A549 (cell line): ENCODE results near the gene FOXR1. TPM values are rescaled to one million over a fixed set of nuclear protein-coding genes. Genes with fewer than 3 reads are reported as not detected.
A peak's percentile ranks its signal among the peaks of the same experiment; 100 is the strongest.

ENCODE experiments used
- ATAC-seq, 2 experiments: fragments of 200-7000 bp in 1 of 2; fragments of >200 bp in 1 of 2; cut with Nextera tagmentation in 1 of 2; cut with Tn5 transposase in 1 of 2; 3 replicates each; pipeline versions ENCODE4 v1.8.0 to v1.9.1; 2018 to 2020; ENCODE audit warnings: mild to moderate bottlenecking in 1 of 2, moderate library complexity in 1 of 2
- CTCF ChIA-PET: fragments of 300-600 bp; sonication (Branson Sonifier 250); formaldehyde crosslinking; extraction: SDS; loops from one replicate; lab custom pipeline; 2021; ENCODE audit warnings: antibody characterized with exemption, inconsistent platforms; lab: Yijun Ruan, JAX
- POLR2A ChIA-PET: fragments of 350-600 bp; formaldehyde crosslinking; extraction: SDS; loops from one replicate; lab custom pipeline; 2021; ENCODE audit warnings: antibody characterized with exemption, inconsistent platforms; lab: Yijun Ruan, JAX
- DNase-seq, 2 experiments: peaks; one replicate each; pipeline versions ENCODE4 v3.0.0 to v3.0.0-alpha.2; 2011 to 2016; ENCODE audit warnings: low read depth in 1 of 2, low spot score in 1 of 2
- FAIRE-seq: peaks from 2 replicates; lab custom pipeline; 2011; peaks lifted over from hg19 to GRCh38; lab: Jason Lieb, UNC
- H3K27ac ChIP-seq, 2 experiments: fragments of >200 bp; sonication (Bioruptor Twin); formaldehyde crosslinking; 3 replicates each; pipeline ENCODE4 v1.5.1; 2016 to 2017
- H3K4me1 ChIP-seq: fragments of >200 bp; sonication (Bioruptor Twin); formaldehyde crosslinking; 3 replicates; pipeline ENCODE4 v1.6.1; 2016
- H3K4me2 ChIP-seq: fragments of >200 bp; sonication (Bioruptor Twin); formaldehyde crosslinking; 3 replicates; pipeline ENCODE4 v1.6.1; 2016
- H3K4me3 ChIP-seq: fragments of >200 bp; sonication (Bioruptor Twin); formaldehyde crosslinking; 3 replicates; pipeline ENCODE4 v1.5.1; 2016
- H3K9me3 ChIP-seq: fragments of >200 bp; sonication (Bioruptor Twin); formaldehyde crosslinking; 3 replicates; pipeline ENCODE4 v1.6.1; 2016
- ATOH8 ChIP-seq: fragments of 250-450 bp; sonication (Bioruptor Pico); IDR thresholded peaks from 2 replicates; pipeline ENCODE4 v1.5.0; 2020; ENCODE audit warnings: low read depth, mild to moderate bottlenecking, moderate library complexity
- ESRRA ChIP-seq: fragments of 150-350 bp; IDR thresholded peaks from 2 replicates; pipeline ENCODE4 v1.6.1; 2014; ENCODE audit warnings: mild to moderate bottlenecking, low read length, borderline replicate concordance
- FOSL2 ChIP-seq, 2 experiments: fragments of 450-650 bp in 1 of 2; fragments of >200 bp in 1 of 2; sonication (Bioruptor Twin) in 1 of 2; formaldehyde crosslinking; IDR thresholded peaks; 2 replicates each; pipeline versions ENCODE4 v1.5.0 to v1.6.1; 2016 to 2020; ENCODE audit warnings: mild to moderate bottlenecking in 1 of 2, moderate library complexity in 1 of 2
- FOXS1 ChIP-seq: fragments of 250-450 bp; sonication (Bioruptor Pico); IDR thresholded peaks from 2 replicates; pipeline ENCODE4 v1.5.0; 2020; ENCODE audit warnings: mild to moderate bottlenecking, moderate library complexity
- HDAC2 ChIP-seq: fragments of 200-600 bp; sonication (generic); IDR thresholded peaks from 2 replicates; pipeline ENCODE4 v1.6.1; 2016
- HEYL ChIP-seq: fragments of 250-450 bp; sonication (Bioruptor Pico); IDR thresholded peaks from 2 replicates; pipeline ENCODE4 v1.8.0; 2021; ENCODE audit warnings: mild to moderate bottlenecking, moderate library complexity
- HMGXB4 ChIP-seq: fragments of 250-450 bp; sonication (Bioruptor Pico); IDR thresholded peaks from 2 replicates; pipeline ENCODE4 v1.5.0; 2021; ENCODE audit warnings: mild to moderate bottlenecking, moderate library complexity, borderline replicate concordance
- HOXB13 ChIP-seq: fragments of 250-450 bp; sonication (Bioruptor Pico); IDR thresholded peaks from 2 replicates; pipeline ENCODE4 v1.5.0; 2020; ENCODE audit warnings: low read depth, mild to moderate bottlenecking, moderate library complexity
- HOXB5 ChIP-seq: fragments of 250-450 bp; sonication (Bioruptor Pico); IDR thresholded peaks from 2 replicates; pipeline ENCODE4 v1.5.0; 2020; ENCODE audit warnings: mild to moderate bottlenecking, moderate library complexity
- JUN ChIP-seq, 2 experiments: fragments of >200 bp; sonication (Bioruptor Twin); formaldehyde crosslinking; IDR thresholded peaks; 2 replicates in 1 of 2; 3 replicates in 1 of 2; pipeline ENCODE4 v1.6.1; 2016 to 2017
- JUNB ChIP-seq: fragments of >200 bp; sonication (Bioruptor Twin); formaldehyde crosslinking; IDR thresholded peaks from 2 replicates; pipeline ENCODE4 v1.6.1; 2016
- KDM5A ChIP-seq: fragments of 200-600 bp; sonication (generic); IDR thresholded peaks from 2 replicates; pipeline ENCODE4 v1.6.1; 2016; ENCODE audit warnings: antibody characterized with exemption, mild to moderate bottlenecking
- NPAS2 ChIP-seq: fragments of 250-450 bp; sonication (Bioruptor Pico); IDR thresholded peaks from 2 replicates; pipeline ENCODE4 v1.8.0; 2022; ENCODE audit warnings: mild to moderate bottlenecking, moderate library complexity, borderline replicate concordance
- POLR2A ChIP-seq: IDR thresholded peaks from 2 replicates; pipeline ENCODE4 v1.6.1; 2012; ENCODE audit warnings: mild to moderate bottlenecking, low read length
- RAD21 ChIP-seq, 2 experiments: fragments of >200 bp in 1 of 2; sonication (Bioruptor Twin) in 1 of 2; formaldehyde crosslinking in 1 of 2; IDR thresholded peaks in 1 of 2; conservative IDR thresholded peaks in 1 of 2; 2 replicates in 1 of 2; 3 replicates in 1 of 2; pipeline ENCODE4 v1.6.1; 2012 to 2018; ENCODE audit warnings: inconsistent platforms in 1 of 2
- RARB ChIP-seq: fragments of 250-450 bp; sonication (Bioruptor Pico); IDR thresholded peaks from 2 replicates; pipeline ENCODE4 v1.8.0; 2021; ENCODE audit warnings: mild to moderate bottlenecking, moderate library complexity
- SMC3 ChIP-seq: fragments of >200 bp; sonication (Bioruptor Twin); formaldehyde crosslinking; IDR thresholded peaks from 3 replicates; pipeline ENCODE4 v1.6.1; 2018; ENCODE audit warnings: inconsistent platforms
- ZC3H11A ChIP-seq: fragments of 450-650 bp; IDR thresholded peaks from 2 replicates; pipeline ENCODE4 v1.6.1; 2014; ENCODE audit warnings: antibody characterized with exemption, mild to moderate bottlenecking
- ZSCAN20 ChIP-seq: fragments of 250-450 bp; sonication (Bioruptor Pico); IDR thresholded peaks from 2 replicates; pipeline ENCODE4 v1.8.0; 2022; ENCODE audit warnings: mild to moderate bottlenecking, moderate library complexity
- WGBS: methylation state at CpG from one replicate; pipeline ENCODE4 v1.1.6; 2017; ENCODE audit errors: missing lambda C conversion rate; 5-methylcytosine and 5-hydroxymethylcytosine counted together
- polyA plus RNA-seq, 4 experiments: library from polyadenylated mRNA; depleted of rRNA in 3 of 4; stranded (reverse); fragments of >200 nt; fragmentation: RNase III in 1 of 4; extraction: RNeasy Plus Mini Kit Qiagen cat#74134 plus additional on column Dnase treatment in 1 of 4; gene quantifications; 2 replicates in 3 of 4; 3 replicates in 1 of 4; pipeline ENCODE4 v1.2.3, GENCODE V29; 2011 to 2017
- TF ChIP-seq, protein P1 (sequence below): IDR thresholded peaks from 2 replicates; pipeline ENCODE4 v1.6.1; 2012; ENCODE audit warnings: low read depth, borderline replicate concordance
- TF ChIP-seq, protein P2 (sequence below): fragments of >200 bp; sonication (Bioruptor Twin); formaldehyde crosslinking; IDR thresholded peaks from 2 replicates; pipeline ENCODE4 v1.6.1; 2016

Gene FOXR1
- polyA plus RNA-seq, 2 of the 4 experiments (the other 2 are of a cell fraction): not detected

GRCh38 chr11:118935376-118935775 is 36.2 kb upstream of the FOXR1 start (continued):
- TF ChIP-seq ZSCAN20 (CRISPR knock-in tag) (no peak), JUNB (no peak), ATOH8 (no peak)
- TF ChIP-seq, all 56 proteins: peak for 0

DNA sequence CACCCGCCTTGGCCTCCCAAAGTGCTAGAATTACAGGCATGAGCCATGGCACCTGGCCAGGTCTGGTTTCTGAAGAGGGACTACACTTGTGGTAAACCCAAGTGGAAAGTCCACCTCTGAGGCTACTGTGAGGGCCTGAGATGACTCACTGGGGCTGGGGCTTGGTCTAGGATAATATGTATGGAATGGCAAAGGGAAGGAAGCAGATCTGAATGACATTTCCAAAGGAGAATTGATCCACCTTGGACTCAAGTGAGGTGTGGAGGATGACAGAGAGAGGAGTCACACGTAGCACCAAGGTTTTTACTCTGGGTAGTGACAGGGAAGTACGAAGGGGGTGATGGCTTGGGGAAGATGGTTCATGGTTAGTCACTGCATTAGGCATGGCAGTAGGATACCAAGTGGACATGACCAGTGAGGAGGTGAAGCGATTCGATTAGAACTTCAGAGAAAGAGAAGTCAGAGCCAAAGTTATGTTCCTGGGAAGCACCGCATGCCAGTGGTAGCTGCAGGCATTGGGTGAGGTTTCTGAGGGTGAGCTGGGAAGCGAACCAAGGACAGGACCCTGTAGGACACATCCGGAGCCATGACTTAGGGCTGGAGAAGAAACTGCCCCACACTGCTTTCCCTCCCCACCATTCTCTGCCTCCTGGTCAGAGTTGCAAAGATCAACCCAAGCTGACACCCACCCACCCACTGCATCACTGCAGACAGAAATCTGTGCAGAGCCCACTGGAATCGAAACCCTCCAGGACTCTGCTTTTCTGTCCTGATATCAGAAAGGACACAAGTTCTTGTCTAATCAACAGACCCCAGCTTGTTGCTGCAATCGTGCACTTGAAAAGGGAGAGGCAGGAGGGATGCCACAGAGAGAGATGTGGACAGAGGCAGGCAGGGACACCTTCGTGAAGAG is 32.8 kb upstream of the FOXR1 start:
- TF ChIP-seq FOXS1 (CRISPR knock-in tag): no peak
- TF ChIP-seq FOSL2 (IDR thresholded peaks at IDR 0.05): no peak
- peak; percentile 31; the same call in 1 of the 2 replicates for TF ChIP-seq FOSL2 (CRISPR knock-in tag; IDR thresholded peaks at IDR 0.05)
- ATAC-seq (peak; percentile 49 to 74; a peak in 4 of 6 replicates), DNase-seq (peak in 1 of 2 experiments; percentile 59), FAIRE-seq (no peak)
- 50% methylated on average over 10 of the region's 11 CpGs for WGBS
- Histone ChIP-seq H3K27ac (no peak overlapping the region), H3K4me2 (0 out of 3 replicates have a peak overlapping the region, but pooled peaks have one; percentile 17), H3K4me1 (peaks cover 10% of the 10 kb centered on the region), H3K4me3 (no peak overlapping the region), H3K9me3 (no peaks in the 10 kb centered on the region)
- CTCF ChIA-PET: interaction anchor here (0.9 to 4.3 kb wide), 6 partner anchors 8 to 249 kb away, joined by 3 to 15 read pairs (median 6); no protein-coding TSS in a partner anchor
- POLR2A ChIA-PET: interaction anchor here (0.8 kb wide), 1 partner anchor 148 kb away, joined by 7 read pairs; the partner anchor contains the start of gene DDX6

GRCh38 chr11:118939404-118939915 is 32.1 kb upstream of the FOXR1 start:
- ChIA-PET CTCF (interaction anchor here (0.9 to 2.7 kb wide), 6 partner anchors 9 to 249 kb away, joined by 3 to 15 read pairs (median 4); partner anchors contain the start of gene UPK2), POLR2A (interaction anchor here (0.8 kb wide), 1 partner anchor 148 kb away, joined by 7 read pairs; the partner anchor contains the start of gene DDX6)
- no peak overlapping the region for H3K27ac ChIP-seq
- no peak for DNase-seq
- no peaks in the 10 kb centered on the region for H3K9me3 ChIP-seq
- no peak for FAIRE-seq
- H3K4me2 ChIP-seq: no peak overlapping the region
- H3K4me3 ChIP-seq: no peak overlapping the region
- H3K4me1 ChIP-seq: peaks cover 10% of the 10 kb centered on the region
- no peak for TF ChIP-seq HOXB5 (CRISPR knock-in tag)
- TF ChIP-seq, protein P1, sequence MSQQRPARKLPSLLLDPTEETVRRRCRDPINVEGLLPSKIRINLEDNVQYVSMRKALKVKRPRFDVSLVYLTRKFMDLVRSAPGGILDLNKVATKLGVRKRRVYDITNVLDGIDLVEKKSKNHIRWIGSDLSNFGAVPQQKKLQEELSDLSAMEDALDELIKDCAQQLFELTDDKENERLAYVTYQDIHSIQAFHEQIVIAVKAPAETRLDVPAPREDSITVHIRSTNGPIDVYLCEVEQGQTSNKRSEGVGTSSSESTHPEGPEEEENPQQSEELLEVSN: no peak
- TF ChIP-seq, protein P2, sequence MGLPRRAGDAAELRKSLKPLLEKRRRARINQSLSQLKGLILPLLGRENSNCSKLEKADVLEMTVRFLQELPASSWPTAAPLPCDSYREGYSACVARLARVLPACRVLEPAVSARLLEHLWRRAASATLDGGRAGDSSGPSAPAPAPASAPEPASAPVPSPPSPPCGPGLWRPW: no peak
- no peak for TF ChIP-seq RARB (CRISPR knock-in tag)
- no peak for TF ChIP-seq KDM5A
- no peak for TF ChIP-seq HOXB13 (CRISPR knock-in tag)
- no peak for TF ChIP-seq RAD21 (conservative IDR thresholded peaks at IDR 0.05 in 1 of 2, IDR thresholded peaks at IDR 0.05 in 1 of 2)
- no peak for TF ChIP-seq POLR2A
- no peak for TF ChIP-seq ZSCAN20 (CRISPR knock-in tag)
- TF ChIP-seq SMC3: no peak
- no peak for TF ChIP-seq ATOH8
- TF ChIP-seq JUN (IDR thresholded peaks at IDR 0.05): no peak
- no peak for TF ChIP-seq NPAS2 (CRISPR knock-in tag)
- no peak for TF ChIP-seq ESRRA
- TF ChIP-seq HEYL (CRISPR knock-in tag): no peak
- no peak for TF ChIP-seq HMGXB4 (CRISPR knock-in tag)
- TF ChIP-seq HDAC2: no peak
- TF ChIP-seq ZC3H11A: no peak
- WGBS: 78% methylated on average over 8 of the region's 8 CpGs
- no peak for ATAC-seq
